ENCODE results near the gene RBM33. TPM values are rescaled to one million over a fixed set of nuclear protein-coding genes. Genes with fewer than 3 reads are reported as not detected.

The RBM33 gene
- total and polyA plus RNA-seq, 4 donors: 4.1 to 80.0 (median 47.2) TPM

GRCh38 chr7:155741805-155742204 is 97.3 kb downstream of the RBM33 start:
- 92 to 94% methylated on average over 16 of the region's 16 CpGs for WGBS, 2 donors
- Histone ChIP-seq H3K4me1 (ENCODE audit: control insufficient read depth in 1 of 2, insufficient read depth in 2 of 2, low read length in 2 of 2) (no peaks in the 10 kb centered on the region), H3K9me3 (ENCODE audit: control insufficient read depth, low read length) (no peaks in the 10 kb centered on the region), H3K36me3 (ENCODE audit: control insufficient read depth in 1 of 2, insufficient read depth in 2 of 2, low read length in 1 of 2) (peaks cover 12 to 14% of the 10 kb centered on the region in 2 donors), H3K4me3 (ENCODE audit: low read length in 2 of 2) (no peak overlapping the region), H3K27me3 (ENCODE audit: control insufficient read depth in 1 of 2, insufficient read depth in 2 of 2, low read length in 1 of 2) (no peaks in the 10 kb centered on the region), H3K27ac (ENCODE audit: low read depth in 1 of 2, low read length in 2 of 2) (no peak overlapping the region)
- DNase-seq (peak in 1 of 2 donors; percentile 68), ATAC-seq (ENCODE audit: low FRiP score) (no peak)
- intact Hi-C loops (cut with DNase I): no loop called here

GRCh38 chr7:155743177-155743576 is 98.7 kb downstream of the RBM33 start:
- Histone ChIP-seq H3K27me3 (ENCODE audit: control insufficient read depth in 1 of 2, insufficient read depth in 2 of 2, low read length in 1 of 2) (no peaks in the 10 kb centered on the region), H3K4me1 (ENCODE audit: control insufficient read depth in 1 of 2, insufficient read depth in 2 of 2, low read length in 2 of 2) (no peaks in the 10 kb centered on the region), H3K4me3 (ENCODE audit: low read length in 2 of 2) (no peak overlapping the region), H3K9me3 (ENCODE audit: control insufficient read depth, low read length) (no peaks in the 10 kb centered on the region), H3K36me3 (ENCODE audit: control insufficient read depth in 1 of 2, insufficient read depth in 2 of 2, low read length in 1 of 2) (peaks cover 5 to 12% of the 10 kb centered on the region in 2 donors), H3K27ac (ENCODE audit: low read depth in 1 of 2, low read length in 2 of 2) (no peak overlapping the region)
- intact Hi-C loops (cut with DNase I): no loop called here
- ATAC-seq (ENCODE audit: low FRiP score): no peak
- no peak for DNase-seq
- WGBS, 2 donors: 88 to 89% methylated on average over 4 of the region's 4 CpGs

GRCh38 chr7:155744971-155745683 is 100.7 kb downstream of the RBM33 start:
- no peak for ATAC-seq (ENCODE audit: low FRiP score)
- intact Hi-C loops (cut with DNase I): no loop called here
- WGBS, 2 donors: 88 to 89% methylated on average over 17 of the region's 17 CpGs

GRCh38 chr7:155745737-155746136 is 101.3 kb downstream of the RBM33 start:
- Histone ChIP-seq H3K36me3 (ENCODE audit: control insufficient read depth in 1 of 2, insufficient read depth in 2 of 2, low read length in 1 of 2) (peaks cover 3 to 12% of the 10 kb centered on the region in 2 donors), H3K9me3 (ENCODE audit: control insufficient read depth, low read length) (no peaks in the 10 kb centered on the region), H3K4me3 (ENCODE audit: low read length in 2 of 2) (no peak overlapping the region), H3K27me3 (ENCODE audit: control insufficient read depth in 1 of 2, insufficient read depth in 2 of 2, low read length in 1 of 2) (no peaks in the 10 kb centered on the region), H3K4me1 (ENCODE audit: control insufficient read depth in 1 of 2, insufficient read depth in 2 of 2, low read length in 2 of 2) (no peaks in the 10 kb centered on the region), H3K27ac (ENCODE audit: low read depth in 1 of 2, low read length in 2 of 2) (no peak overlapping the region)
- intact Hi-C loops (cut with DNase I): no loop called here
- no peak for ATAC-seq (ENCODE audit: low FRiP score)
- WGBS, 2 donors: 94% methylated on average over 9 of the region's 9 CpGs
- no peak for DNase-seq

More at GRCh38 chr7:155744971-155745683, 100.7 kb downstream of the RBM33 start:
- Histone ChIP-seq H3K36me3 (ENCODE audit: control insufficient read depth in 1 of 2, insufficient read depth in 2 of 2, low read length in 1 of 2) (peaks cover 5 to 12% of the 10 kb centered on the region in 2 donors), H3K4me1 (ENCODE audit: control insufficient read depth in 1 of 2, insufficient read depth in 2 of 2, low read length in 2 of 2) (no peaks in the 10 kb centered on the region), H3K9me3 (ENCODE audit: control insufficient read depth, low read length) (no peaks in the 10 kb centered on the region), H3K27me3 (ENCODE audit: control insufficient read depth in 1 of 2, insufficient read depth in 2 of 2, low read length in 1 of 2) (no peaks in the 10 kb centered on the region), H3K4me3 (ENCODE audit: low read length in 2 of 2) (no peak overlapping the region), H3K27ac (ENCODE audit: low read depth in 1 of 2, low read length in 2 of 2) (no peak overlapping the region)
- DNase-seq: no peak

GRCh38 chr7:155746188-155746587 is 101.7 kb downstream of the RBM33 start:
- H3K27me3 ChIP-seq (ENCODE audit: control insufficient read depth in 1 of 2, insufficient read depth in 2 of 2, low read length in 1 of 2): no peaks in the 10 kb centered on the region
- H3K36me3 ChIP-seq (ENCODE audit: control insufficient read depth in 1 of 2, insufficient read depth in 2 of 2, low read length in 1 of 2): peaks cover 3 to 12% of the 10 kb centered on the region in 2 donors
- H3K9me3 ChIP-seq (ENCODE audit: control insufficient read depth, low read length): no peaks in the 10 kb centered on the region
- H3K27ac ChIP-seq (ENCODE audit: low read depth in 1 of 2, low read length in 2 of 2): no peak overlapping the region
- whole genome bisulfite sequencing, 2 donors: 81 to 85% methylated on average over 2 of the region's 2 CpGs
- DNase-seq: no peak
- intact Hi-C loops (cut with DNase I): no loop called here
- H3K4me1 ChIP-seq (ENCODE audit: control insufficient read depth in 1 of 2, insufficient read depth in 2 of 2, low read length in 2 of 2): no peaks in the 10 kb centered on the region
- H3K4me3 ChIP-seq (ENCODE audit: low read length in 2 of 2): no peak overlapping the region
- ATAC-seq (ENCODE audit: low FRiP score): no peak

- intact Hi-C loops (cut with DNase I): no loop called here
- Histone ChIP-seq H3K27ac (ENCODE audit: low read depth in 1 of 2, low read length in 2 of 2) (no peak overlapping the region), H3K27me3 (ENCODE audit: control insufficient read depth in 1 of 2, insufficient read depth in 2 of 2, low read length in 1 of 2) (no peaks in the 10 kb centered on the region), H3K9me3 (ENCODE audit: control insufficient read depth, low read length) (no peaks in the 10 kb centered on the region), H3K4me1 (ENCODE audit: control insufficient read depth in 1 of 2, insufficient read depth in 2 of 2, low read length in 2 of 2) (no peaks in the 10 kb centered on the region), H3K36me3 (ENCODE audit: control insufficient read depth in 1 of 2, insufficient read depth in 2 of 2, low read length in 1 of 2) (peaks cover 0 to 10% of the 10 kb centered on the region in 2 donors), H3K4me3 (ENCODE audit: low read length in 2 of 2) (no peak overlapping the region)
- 62 to 78% methylated on average over 1 of the region's 1 CpG for WGBS, 2 donors
- no peak for ATAC-seq (ENCODE audit: low FRiP score)
- no peak for DNase-seq
Measured at GRCh38 chr7:155747209-155747608, 102.7 kb downstream of the RBM33 start.

- no peaks in the 10 kb centered on the region for H3K4me1 ChIP-seq (ENCODE audit: control insufficient read depth in 1 of 2, insufficient read depth in 2 of 2, low read length in 2 of 2)
- H3K27ac ChIP-seq (ENCODE audit: low read depth in 1 of 2, low read length in 2 of 2): no peak overlapping the region
- H3K36me3 ChIP-seq (ENCODE audit: control insufficient read depth in 1 of 2, insufficient read depth in 2 of 2, low read length in 1 of 2): peaks cover 0 to 7% of the 10 kb centered on the region in 2 donors
- intact Hi-C loops (cut with DNase I): no loop called here
- ATAC-seq (ENCODE audit: low FRiP score): no peak
- no peak overlapping the region for H3K4me3 ChIP-seq (ENCODE audit: low read length in 2 of 2)
- no peak for DNase-seq
- no peaks in the 10 kb centered on the region for H3K9me3 ChIP-seq (ENCODE audit: control insufficient read depth, low read length)
- no peaks in the 10 kb centered on the region for H3K27me3 ChIP-seq (ENCODE audit: control insufficient read depth in 1 of 2, insufficient read depth in 2 of 2, low read length in 1 of 2)
- 89 to 90% methylated on average over 3 of the region's 3 CpGs for WGBS, 2 donors
Measured at GRCh38 chr7:155749578-155749977, 105.1 kb downstream of the RBM33 start.

- DNase-seq (no peak), ATAC-seq (ENCODE audit: low FRiP score) (no peak)
- peaks cover 0 to 4% of the 10 kb centered on the region in 2 donors for H3K36me3 ChIP-seq (ENCODE audit: control insufficient read depth in 1 of 2, insufficient read depth in 2 of 2, low read length in 1 of 2)
- intact Hi-C loops (cut with DNase I): no loop called here
- H3K4me1 ChIP-seq (ENCODE audit: control insufficient read depth in 1 of 2, insufficient read depth in 2 of 2, low read length in 2 of 2): no peaks in the 10 kb centered on the region
- H3K9me3 ChIP-seq (ENCODE audit: control insufficient read depth, low read length): no peaks in the 10 kb centered on the region
- no peaks in the 10 kb centered on the region for H3K27me3 ChIP-seq (ENCODE audit: control insufficient read depth in 1 of 2, insufficient read depth in 2 of 2, low read length in 1 of 2)
- 82 to 83% methylated on average over 5 of the region's 5 CpGs for WGBS, 2 donors
- H3K27ac ChIP-seq (ENCODE audit: low read depth in 1 of 2, low read length in 2 of 2): no peak overlapping the region
- no peak overlapping the region for H3K4me3 ChIP-seq (ENCODE audit: low read length in 2 of 2)
Measured at GRCh38 chr7:155750255-155751125, 106.0 kb downstream of the RBM33 start.
